IMR-90 (cell line): ENCODE measurements around the gene ABL1.

Source experiments
- CEBPB ChIP-seq: IDR thresholded peaks from 2 replicates; pipeline ENCODE4 v1.6.1; 2012; ENCODE audit warnings: low read depth, low read length, improper control_type of control experiment
- CHD1 ChIP-seq: IDR thresholded peaks from 2 replicates; pipeline ENCODE4 v1.6.1; 2012; ENCODE audit warnings: low read depth, low read length, improper control_type of control experiment
- CTCF ChIP-seq: conservative IDR thresholded peaks from 2 replicates; pipeline ENCODE4 v1.5.1; 2012; ENCODE audit warnings: mild to moderate bottlenecking, low read depth, low read length, improper control_type of control experiment
- ELK1 ChIP-seq: fragments of 150-350 bp; IDR thresholded peaks from 2 replicates; pipeline ENCODE4 v1.6.1; 2016; ENCODE audit warnings: low read depth, mild to moderate bottlenecking, low read length, moderate library complexity, borderline replicate concordance
- MAFK ChIP-seq: IDR thresholded peaks from 2 replicates; pipeline ENCODE4 v1.6.1; 2012; ENCODE audit warnings: low read depth, low read length, improper control_type of control experiment
- MAZ ChIP-seq: IDR thresholded peaks from 2 replicates; pipeline ENCODE4 v1.6.1; 2012; ENCODE audit warnings: low read depth, mild to moderate bottlenecking, low read length, improper control_type of control experiment, moderate library complexity, borderline replicate concordance
- MXI1 ChIP-seq: IDR thresholded peaks from 2 replicates; pipeline ENCODE4 v1.6.1; 2012; ENCODE audit warnings: low read depth, mild to moderate bottlenecking, low read length, moderate library complexity, borderline replicate concordance
- NFE2L2 ChIP-seq: fragments of 150-350 bp; IDR thresholded peaks from 2 replicates; pipeline ENCODE4 v1.6.1; 2016; ENCODE audit warnings: low read depth, mild to moderate bottlenecking, low read length
- POLR2A ChIP-seq: IDR thresholded peaks from 2 replicates; pipeline ENCODE4 v1.6.1; 2012; ENCODE audit warnings: mild to moderate bottlenecking, low read depth, low read length
- RAD21 ChIP-seq: IDR thresholded peaks from 2 replicates; pipeline ENCODE4 v1.6.1; 2012; ENCODE audit warnings: low read length, improper control_type of control experiment
- RCOR1 ChIP-seq: IDR thresholded peaks from 2 replicates; pipeline ENCODE4 v1.6.1; 2012; ENCODE audit warnings: mild to moderate bottlenecking, low read length, improper control_type of control experiment; ENCODE audit not compliant: insufficient replicate concordance
- RFX5 ChIP-seq: IDR thresholded peaks from 2 replicates; pipeline ENCODE4 v1.8.0; 2012; ENCODE audit warnings: low read depth, mild to moderate bottlenecking, low read length, moderate library complexity
- SMC3 ChIP-seq: fragments of 150-350 bp; IDR thresholded peaks from 2 replicates; pipeline ENCODE4 v1.6.1; 2016; ENCODE audit warnings: low read depth, mild to moderate bottlenecking, antibody characterized with exemption, low read length, moderate library complexity
- USF2 ChIP-seq: fragments of 150-350 bp; IDR thresholded peaks from 2 replicates; pipeline ENCODE4 v1.6.1; 2017; ENCODE audit warnings: mild to moderate bottlenecking, antibody characterized with exemption, low read length, low read depth

GRCh38 chr9:130869250-130869649 is 34.2 kb downstream of the ABL1 start:
- TF ChIP-seq CTCF (no peak), POLR2A (no peak), CEBPB (no peak), MXI1 (no peak), SMC3 (no peak), RAD21 (no peak), MAZ (no peak), ELK1 (no peak), RFX5 (no peak), USF2 (no peak), NFE2L2 (no peak), RCOR1 (no peak), CHD1 (no peak), MAFK (no peak)
